Activated CD8-positive, alpha-beta T cell treated with anti-CD3 and anti-CD28 coated beads for 36 hours (primary cell): ENCODE results near the gene CACNA2D3. TPM values are rescaled to one million over a fixed set of nuclear protein-coding genes. Genes with fewer than 3 reads are reported as not detected.

Experiments used
- ATAC-seq: fragments of 200-7000 bp; cut with Tn5 transposase; one replicate; pipeline ENCODE4 v1.10.0; 2021; ENCODE audit warnings: mild to moderate bottlenecking, moderate library complexity
- CTCF ChIA-PET: fragments of 350-600 bp; sonication (Branson Sonifier 250); formaldehyde crosslinking; loops from one replicate; lab custom pipeline; 2021; ENCODE audit warnings: antibody characterized with exemption; lab: Charles Lee
- POLR2A ChIA-PET: fragments of 350-600 bp; sonication (Branson Sonifier 250); formaldehyde crosslinking; loops from one replicate; lab custom pipeline; 2021; ENCODE audit warnings: antibody characterized with exemption; lab: Charles Lee
- DNase-seq: peaks from one replicate; pipeline ENCODE4 v3.0.0-alpha.2; 2020
- H3K27ac Mint-ChIP-seq: one replicate; pipeline ENCODE4 v1.8.0; 2021; ENCODE audit warnings: mild to moderate bottlenecking, mixed read lengths
- H3K27me3 Mint-ChIP-seq: one replicate; pipeline ENCODE4 v1.8.0; 2021; ENCODE audit warnings: mixed read lengths
- H3K36me3 Mint-ChIP-seq: one replicate; pipeline ENCODE4 v1.8.0; 2021; ENCODE audit warnings: low read depth, mixed read lengths
- H3K4me1 Mint-ChIP-seq: one replicate; pipeline ENCODE4 v1.8.0; 2021; ENCODE audit warnings: low read depth, mixed read lengths
- H3K4me3 Mint-ChIP-seq: one replicate; pipeline ENCODE4 v1.8.0; 2021; ENCODE audit warnings: mild to moderate bottlenecking, moderate library complexity, mixed read lengths
- H3K9me3 Mint-ChIP-seq: one replicate; pipeline ENCODE4 v1.8.0; 2021; ENCODE audit warnings: mixed read lengths
- intact Hi-C: fragments of 100-400 bp; cut with micrococcal nuclease; formaldehyde crosslinking; loops from one replicate; pipeline ENCODE4 v1.10.0; 2022
- total RNA-seq, 2 experiments: library from RNA; stranded (reverse); gene quantifications; one replicate each; pipeline ENCODE4 v1.2.3, GENCODE V29; 2021
- TF ChIP-seq, protein P1 (sequence below): fragments of 200-600 bp; IDR thresholded peaks from one replicate; pipeline ENCODE4 v1.8.0; 2022; ENCODE audit warnings: antibody characterized with exemption, mild to moderate bottlenecking

Gene CACNA2D3
- total RNA-seq, 2 experiments from 2014 or later: not detected

DNA sequence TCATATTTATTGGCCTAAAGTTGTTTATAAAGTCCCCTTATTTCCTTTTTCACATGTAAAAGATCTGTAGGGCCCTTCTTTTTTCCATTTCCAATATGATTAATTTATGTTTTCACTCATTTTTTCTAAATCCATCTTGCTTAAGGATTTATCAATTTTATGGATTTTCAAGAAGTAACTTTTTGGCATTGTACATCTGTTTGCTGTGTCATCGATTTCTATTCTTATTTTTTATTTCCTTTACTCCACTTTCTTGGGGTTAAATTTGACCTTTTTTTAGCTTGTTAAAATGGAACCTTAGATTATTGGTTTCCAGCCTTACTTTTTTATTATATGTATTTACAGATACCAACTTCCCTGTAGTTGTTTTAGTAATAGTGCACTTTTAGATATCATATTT lies 597.6 kb downstream of the CACNA2D3 start:
- intact Hi-C loops: no loop called here
- no peak overlapping the region for H3K27ac Mint-ChIP-seq
- ATAC-seq: no peak
- H3K4me1 Mint-ChIP-seq: no peaks in the 10 kb centered on the region
- H3K4me3 Mint-ChIP-seq: no peak overlapping the region
- H3K27me3 Mint-ChIP-seq: no peaks in the 10 kb centered on the region
- ChIA-PET CTCF (no interaction called here), POLR2A (no interaction called here)
- H3K36me3 Mint-ChIP-seq: no peaks in the 10 kb centered on the region
- H3K9me3 Mint-ChIP-seq: peaks cover 2% of the 10 kb centered on the region
- DNase-seq: no peak
- TF ChIP-seq, protein P1, sequence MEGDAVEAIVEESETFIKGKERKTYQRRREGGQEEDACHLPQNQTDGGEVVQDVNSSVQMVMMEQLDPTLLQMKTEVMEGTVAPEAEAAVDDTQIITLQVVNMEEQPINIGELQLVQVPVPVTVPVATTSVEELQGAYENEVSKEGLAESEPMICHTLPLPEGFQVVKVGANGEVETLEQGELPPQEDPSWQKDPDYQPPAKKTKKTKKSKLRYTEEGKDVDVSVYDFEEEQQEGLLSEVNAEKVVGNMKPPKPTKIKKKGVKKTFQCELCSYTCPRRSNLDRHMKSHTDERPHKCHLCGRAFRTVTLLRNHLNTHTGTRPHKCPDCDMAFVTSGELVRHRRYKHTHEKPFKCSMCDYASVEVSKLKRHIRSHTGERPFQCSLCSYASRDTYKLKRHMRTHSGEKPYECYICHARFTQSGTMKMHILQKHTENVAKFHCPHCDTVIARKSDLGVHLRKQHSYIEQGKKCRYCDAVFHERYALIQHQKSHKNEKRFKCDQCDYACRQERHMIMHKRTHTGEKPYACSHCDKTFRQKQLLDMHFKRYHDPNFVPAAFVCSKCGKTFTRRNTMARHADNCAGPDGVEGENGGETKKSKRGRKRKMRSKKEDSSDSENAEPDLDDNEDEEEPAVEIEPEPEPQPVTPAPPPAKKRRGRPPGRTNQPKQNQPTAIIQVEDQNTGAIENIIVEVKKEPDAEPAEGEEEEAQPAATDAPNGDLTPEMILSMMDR: no peak

DNA sequence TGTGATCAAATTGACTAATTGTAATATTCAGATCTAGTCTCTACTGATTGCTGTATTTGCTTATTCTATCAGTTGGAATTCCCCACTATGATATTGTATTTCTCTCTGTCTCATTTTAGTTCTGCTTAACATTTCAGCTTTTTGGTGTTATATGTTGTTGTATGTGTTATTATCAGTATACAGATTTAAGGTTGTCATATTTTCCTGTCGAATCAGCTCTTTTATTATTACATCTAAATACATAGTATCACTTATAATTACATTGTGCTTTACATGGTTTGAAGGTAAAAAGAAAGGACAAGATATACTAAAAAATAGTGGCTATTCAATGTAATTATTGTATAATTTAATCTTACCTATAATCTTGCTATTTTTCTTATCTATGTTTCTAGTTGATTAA lies 598.3 kb downstream of the CACNA2D3 start:
- TF ChIP-seq, protein P1: no peak
- H3K9me3 Mint-ChIP-seq: peaks cover 2% of the 10 kb centered on the region
- no peak overlapping the region for H3K4me3 Mint-ChIP-seq
- CTCF ChIA-PET: no interaction called here
- H3K27ac Mint-ChIP-seq: no peak overlapping the region
- DNase-seq (no peak), ATAC-seq (no peak)
- POLR2A ChIA-PET: no interaction called here
- no peaks in the 10 kb centered on the region for H3K36me3 Mint-ChIP-seq
- no peaks in the 10 kb centered on the region for H3K4me1 Mint-ChIP-seq
- H3K27me3 Mint-ChIP-seq: no peaks in the 10 kb centered on the region
- intact Hi-C loops: no loop called here

DNA sequence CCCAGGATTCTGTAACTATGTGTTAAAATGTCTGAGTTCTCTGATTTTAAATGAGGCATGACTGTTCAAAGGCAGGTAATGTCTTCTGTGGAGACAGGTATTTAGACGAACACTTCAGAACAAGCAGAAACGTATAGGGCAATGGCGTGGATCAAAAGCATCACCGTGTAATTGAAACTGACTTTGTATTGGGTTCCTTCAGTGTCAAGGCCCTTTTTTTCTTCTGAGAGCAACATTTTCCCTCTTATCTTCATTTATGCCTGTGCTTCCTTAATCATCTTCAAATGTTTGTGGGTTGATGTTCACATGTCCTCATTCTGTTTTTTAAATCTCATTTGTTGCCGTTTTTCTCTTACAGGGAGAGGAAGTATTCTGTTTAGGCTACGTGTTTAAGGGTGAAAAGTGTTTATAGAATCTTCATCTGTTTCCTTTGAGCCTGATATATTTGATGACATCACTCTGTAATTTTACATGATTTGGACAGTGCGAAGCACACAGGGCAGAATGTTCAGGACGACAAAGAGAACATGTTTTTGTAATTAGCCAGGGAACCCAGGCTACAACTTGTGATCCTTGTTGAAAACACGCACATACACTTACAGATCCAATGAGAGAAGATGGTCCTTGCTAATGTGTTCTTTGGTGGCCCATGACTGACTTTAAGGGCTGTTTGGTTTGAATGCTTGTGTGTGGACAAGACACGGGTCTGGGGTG lies 609.5 kb downstream of the CACNA2D3 start:
- Mint-ChIP-seq H3K27ac (no peak overlapping the region), H3K4me3 (no peak overlapping the region), H3K9me3 (peaks cover 11% of the 10 kb centered on the region), H3K4me1 (no peaks in the 10 kb centered on the region), H3K36me3 (no peaks in the 10 kb centered on the region), H3K27me3 (no peaks in the 10 kb centered on the region)
- ATAC-seq (no peak), DNase-seq (no peak)
- CTCF ChIA-PET: no interaction called here
- POLR2A ChIA-PET: no interaction called here
- intact Hi-C loops: no loop called here
- TF ChIP-seq, protein P1: no peak

DNA sequence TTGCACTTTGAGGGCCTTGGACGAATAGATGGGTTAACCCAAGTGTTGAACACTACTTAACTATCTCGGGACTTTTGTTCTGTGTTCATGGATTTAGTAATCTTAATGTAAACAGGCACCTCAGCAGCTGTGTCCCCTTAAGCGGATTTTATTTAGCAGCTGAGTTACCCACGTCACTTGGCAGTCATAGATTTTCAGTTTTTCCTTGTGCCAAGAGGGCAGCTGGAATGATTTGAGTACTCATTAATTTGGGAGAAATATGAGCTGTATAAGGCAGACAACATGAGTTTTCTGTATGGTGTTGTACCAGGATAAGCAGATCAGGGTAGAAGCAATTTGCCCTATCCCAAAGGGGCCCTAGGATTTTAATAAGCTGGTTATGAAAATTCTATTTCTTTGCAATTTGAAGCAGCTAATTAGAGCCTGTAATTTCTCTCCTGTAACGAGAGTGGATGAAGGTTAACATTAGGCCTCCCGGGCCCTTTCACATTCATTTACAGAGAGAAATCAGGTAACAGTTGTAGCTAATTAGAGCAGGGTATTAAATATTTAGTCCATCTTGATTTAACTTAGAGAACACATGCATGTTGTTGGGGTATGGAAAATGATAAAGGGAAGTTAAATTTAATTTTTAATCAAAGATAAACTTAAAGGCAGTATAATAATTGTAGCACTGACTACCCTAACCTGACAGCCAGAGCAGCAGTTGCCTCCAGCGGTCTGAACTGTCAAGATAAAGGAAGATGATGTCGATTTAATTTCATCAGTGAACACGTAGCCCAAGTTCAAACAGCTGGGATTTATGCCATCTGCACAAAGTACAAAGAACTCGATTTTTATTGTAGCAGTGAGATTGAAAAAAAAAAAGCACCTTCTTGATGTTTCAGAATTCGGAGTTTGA lies 611.0 kb downstream of the CACNA2D3 start:
- intact Hi-C loops: no loop called here
- H3K4me3 Mint-ChIP-seq: no peak overlapping the region

More for the DNA sequence above, 611.0 kb downstream of the CACNA2D3 start:
- TF ChIP-seq, protein P1: no peak
- peaks cover 5% of the 10 kb centered on the region for H3K9me3 Mint-ChIP-seq
- H3K27ac Mint-ChIP-seq: no peak overlapping the region
- no peaks in the 10 kb centered on the region for H3K27me3 Mint-ChIP-seq
- no peaks in the 10 kb centered on the region for H3K36me3 Mint-ChIP-seq
- DNase-seq (no peak), ATAC-seq (no peak)
- ChIA-PET POLR2A (no interaction called here), CTCF (no interaction called here)
- no peaks in the 10 kb centered on the region for H3K4me1 Mint-ChIP-seq
